GM11168 (cell line): ENCODE results near the gene TSN.
"Not testable (repeated sequence)": the region's sequence is repeated elsewhere in the genome, so short reads cannot be mapped to it uniquely, and the experiment has no call there.

Experiments
- in situ Hi-C: fragments of 300-500 bp; cut with MboI; formaldehyde crosslinking; loops from one replicate; pipeline ENCODE4 v1.12.0; 2022; ENCODE audit warnings: low sequenced_read_pairs; ENCODE audit not compliant: unreplicated experiment

Gene TSN

DNA sequence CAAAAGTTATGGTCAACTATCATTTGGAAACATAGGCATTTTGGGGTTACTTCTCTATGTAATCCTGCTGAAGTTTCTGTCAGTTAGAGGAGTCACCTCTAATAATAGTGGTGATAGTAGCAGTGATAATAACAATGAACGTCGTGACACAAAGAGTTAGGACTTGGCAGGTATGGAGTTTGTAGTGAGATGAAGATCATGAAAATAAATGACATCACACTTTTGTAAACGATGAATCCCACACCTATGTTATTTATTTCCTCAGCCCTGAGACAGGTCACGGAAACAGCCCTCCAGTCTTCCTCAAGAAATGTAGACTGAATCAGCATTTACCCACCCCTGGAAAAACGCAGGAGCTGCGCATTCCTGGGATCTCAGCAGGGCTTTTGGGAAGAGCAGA lies 38.8 kb downstream of the TSN start:
- in situ Hi-C loops = no loop called here

DNA sequence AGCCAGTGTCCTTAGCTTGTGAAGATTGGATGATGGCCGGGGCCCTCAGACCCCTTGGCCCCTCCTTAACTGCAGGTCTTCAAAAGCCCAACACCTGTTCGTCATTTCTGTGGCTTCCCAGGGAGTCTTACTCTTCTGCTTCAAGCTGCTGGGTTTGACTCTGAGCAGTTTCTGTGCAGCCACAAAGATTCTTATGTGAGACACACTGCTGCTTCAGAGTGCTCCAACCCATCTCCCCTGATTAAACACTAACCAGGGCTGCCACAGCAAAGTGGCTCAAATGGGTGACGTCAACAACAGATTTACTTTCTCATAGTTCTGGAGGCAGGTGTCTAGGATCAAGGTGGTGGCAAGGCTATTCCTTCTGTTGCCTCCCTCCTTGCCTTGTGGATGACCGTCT lies 40.8 kb downstream of the TSN start:
- in situ Hi-C loops = no loop called here

DNA sequence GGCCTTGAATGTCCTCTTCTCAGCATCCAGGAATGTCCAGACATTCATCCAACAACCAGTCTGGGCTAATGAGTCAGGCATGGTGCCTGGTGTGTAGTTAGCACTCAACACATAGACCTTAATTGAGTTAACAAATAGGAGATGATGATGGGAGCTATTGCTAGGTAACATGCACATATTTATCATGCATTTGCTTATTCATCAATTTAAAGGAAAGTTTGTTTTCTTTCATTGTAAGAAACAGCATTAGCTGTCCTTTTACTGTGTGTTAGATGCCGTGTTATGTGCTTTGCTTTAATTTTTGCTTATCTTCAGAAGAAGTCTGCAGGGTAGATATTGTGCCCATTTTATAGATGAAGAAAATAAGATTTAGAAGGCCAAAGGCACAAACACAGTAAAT lies 43.2 kb downstream of the TSN start:
- in situ Hi-C loops = no loop called here

DNA sequence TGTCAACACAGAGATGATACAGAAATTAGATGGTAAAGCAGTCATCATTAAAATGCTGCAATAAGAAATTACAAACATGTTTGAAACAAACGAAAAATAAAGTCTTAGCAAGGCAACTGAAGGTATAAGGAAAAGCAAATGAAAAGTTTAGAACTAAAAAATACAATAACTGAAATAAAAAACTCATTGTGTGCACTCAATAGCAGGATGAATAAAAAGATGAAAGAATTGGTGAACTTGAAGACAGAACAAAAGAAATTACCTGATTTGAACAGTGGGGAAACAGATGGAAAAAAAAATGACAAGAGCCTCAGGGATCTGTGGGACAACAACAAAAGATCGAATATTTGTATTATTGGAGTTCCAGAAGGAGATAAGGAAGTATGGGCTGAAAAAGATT lies 46.5 kb downstream of the TSN start:
- in situ Hi-C loops = no loop called here

DNA sequence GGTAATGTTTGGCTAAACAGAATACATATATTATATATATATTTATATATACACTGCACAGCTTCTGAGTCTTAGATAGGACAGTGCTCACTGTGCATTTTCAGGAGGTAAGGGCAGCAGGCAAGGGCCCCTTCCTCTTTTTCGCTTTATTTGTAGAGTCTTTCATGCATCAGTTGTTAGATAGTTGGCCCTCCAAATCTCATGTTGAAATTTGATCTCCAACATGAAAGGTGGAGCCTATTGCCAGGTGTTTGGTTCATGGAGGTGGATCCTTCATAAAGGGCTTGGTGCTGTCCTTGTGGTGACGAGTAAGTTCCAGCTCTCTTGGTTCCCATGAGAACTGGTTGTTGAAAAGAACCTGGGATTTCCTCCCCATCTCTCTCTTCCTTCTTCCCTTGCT lies 48.1 kb downstream of the TSN start:
- in situ Hi-C loops = no loop called here

DNA sequence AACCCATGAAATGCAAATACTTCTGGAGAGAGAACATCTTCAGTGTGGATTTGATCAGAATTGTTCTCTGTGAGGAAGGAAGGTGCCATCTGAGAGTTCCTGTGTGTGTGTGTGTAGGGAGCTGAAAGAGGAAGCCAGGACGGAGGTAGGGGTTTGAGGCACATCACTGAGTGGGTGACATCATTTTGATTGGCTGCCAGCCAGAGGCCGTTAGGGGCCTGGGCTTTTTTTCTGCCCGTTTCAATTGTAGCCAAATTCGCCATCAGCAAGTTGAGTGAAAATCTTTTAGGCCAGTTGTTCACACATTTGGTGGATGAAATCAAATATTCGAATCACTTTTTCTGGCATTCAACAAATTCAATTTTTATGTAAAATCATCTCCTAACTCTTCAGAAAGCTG lies 48.9 kb downstream of the TSN start:
- in situ Hi-C loops = no loop called here

DNA sequence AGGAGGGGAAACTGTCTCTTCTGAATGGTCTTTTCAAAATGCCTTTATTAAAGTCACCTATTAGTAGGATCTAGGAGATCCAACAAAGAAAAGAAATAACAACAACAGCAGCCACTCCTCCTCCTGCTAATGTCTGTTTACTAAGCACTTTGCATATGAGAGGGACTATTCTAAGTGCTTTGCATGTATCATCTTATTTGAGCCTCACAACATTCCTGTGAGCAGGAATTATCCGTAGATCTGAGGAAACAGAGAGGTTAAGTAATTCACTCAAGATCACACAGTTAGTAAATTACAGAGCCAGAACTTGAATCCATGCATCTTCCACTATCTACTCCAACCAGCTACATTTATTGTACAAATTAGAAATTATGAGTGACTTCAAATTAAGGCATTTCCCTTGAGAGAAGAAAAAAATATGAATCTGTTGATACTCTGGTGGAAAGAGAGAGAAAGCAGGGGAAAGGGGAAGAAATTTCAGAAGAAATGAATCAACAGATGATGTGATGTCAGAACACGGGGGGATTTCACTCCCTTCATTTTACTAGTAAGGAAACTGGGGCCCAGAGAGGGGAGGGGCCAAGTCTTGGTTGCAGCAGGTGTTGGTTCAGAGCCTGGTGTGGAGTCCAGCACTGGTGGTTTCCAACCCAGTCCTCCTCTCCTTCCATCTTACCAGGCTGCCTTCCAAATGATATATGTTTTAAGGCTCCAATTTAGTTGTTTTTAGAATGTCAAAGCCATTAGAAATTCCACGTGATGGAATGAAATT lies 49.7 kb downstream of the TSN start:
- in situ Hi-C loops = no loop called here

DNA sequence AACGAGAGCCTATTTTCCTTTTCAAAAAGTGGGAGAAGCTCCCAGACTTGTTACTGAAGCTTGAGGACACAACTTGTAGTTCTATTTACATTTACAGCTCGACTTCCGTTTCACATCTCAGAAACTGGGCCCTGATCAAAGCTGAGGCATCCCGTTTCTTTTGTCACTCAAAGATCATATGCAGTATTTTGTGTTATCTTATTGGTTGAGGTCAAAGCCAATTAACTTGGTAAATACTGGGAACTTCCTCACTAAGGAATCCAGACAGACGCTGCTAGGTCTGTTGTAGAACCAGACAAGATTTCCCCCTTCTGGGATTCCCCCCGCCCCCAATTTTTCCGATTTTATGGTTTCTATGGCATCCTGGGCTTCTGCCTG lies 50.3 kb downstream of the TSN start:
- in situ Hi-C loops = no loop called here

DNA sequence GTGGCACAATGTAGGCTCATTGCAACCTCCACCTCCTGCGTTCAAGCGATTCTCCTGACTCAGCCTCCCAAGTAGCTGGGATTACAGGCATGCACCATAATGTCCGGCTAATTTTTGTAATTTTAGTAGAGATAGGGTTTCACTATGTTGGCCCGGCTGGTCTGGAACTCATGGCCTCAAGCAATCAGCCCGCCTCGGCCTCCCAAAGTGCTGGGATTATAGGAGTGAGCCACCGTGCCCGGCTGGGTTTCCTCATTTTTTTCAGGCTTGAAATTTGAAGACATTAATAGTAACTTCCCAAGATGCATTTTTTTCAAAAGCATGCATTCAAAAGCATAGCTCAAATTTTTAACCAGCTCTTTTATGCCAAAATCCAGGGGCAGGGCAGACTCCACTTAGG lies 52.3 kb downstream of the TSN start:
- in situ Hi-C loops = not testable (repeated sequence)

DNA sequence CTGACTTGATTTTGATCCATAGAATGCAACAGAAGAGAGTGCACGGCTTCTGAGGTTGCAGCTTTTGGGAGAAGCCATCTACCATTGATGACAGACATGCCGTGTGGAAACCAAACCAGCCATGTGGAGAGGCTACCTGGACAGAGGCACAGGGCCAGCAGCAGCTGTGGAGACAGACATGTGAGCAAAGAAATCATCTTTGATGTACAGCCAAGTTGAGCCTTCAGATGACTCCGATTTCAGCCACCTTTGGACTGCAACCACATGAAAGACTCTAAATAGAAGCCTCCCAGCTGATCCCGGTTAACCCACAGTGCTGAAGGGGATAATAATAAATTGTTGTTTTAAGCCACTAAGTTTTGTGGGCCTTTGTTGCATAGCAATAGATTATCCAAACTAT lies 54.2 kb downstream of the TSN start:
- in situ Hi-C loops = no loop called here

DNA sequence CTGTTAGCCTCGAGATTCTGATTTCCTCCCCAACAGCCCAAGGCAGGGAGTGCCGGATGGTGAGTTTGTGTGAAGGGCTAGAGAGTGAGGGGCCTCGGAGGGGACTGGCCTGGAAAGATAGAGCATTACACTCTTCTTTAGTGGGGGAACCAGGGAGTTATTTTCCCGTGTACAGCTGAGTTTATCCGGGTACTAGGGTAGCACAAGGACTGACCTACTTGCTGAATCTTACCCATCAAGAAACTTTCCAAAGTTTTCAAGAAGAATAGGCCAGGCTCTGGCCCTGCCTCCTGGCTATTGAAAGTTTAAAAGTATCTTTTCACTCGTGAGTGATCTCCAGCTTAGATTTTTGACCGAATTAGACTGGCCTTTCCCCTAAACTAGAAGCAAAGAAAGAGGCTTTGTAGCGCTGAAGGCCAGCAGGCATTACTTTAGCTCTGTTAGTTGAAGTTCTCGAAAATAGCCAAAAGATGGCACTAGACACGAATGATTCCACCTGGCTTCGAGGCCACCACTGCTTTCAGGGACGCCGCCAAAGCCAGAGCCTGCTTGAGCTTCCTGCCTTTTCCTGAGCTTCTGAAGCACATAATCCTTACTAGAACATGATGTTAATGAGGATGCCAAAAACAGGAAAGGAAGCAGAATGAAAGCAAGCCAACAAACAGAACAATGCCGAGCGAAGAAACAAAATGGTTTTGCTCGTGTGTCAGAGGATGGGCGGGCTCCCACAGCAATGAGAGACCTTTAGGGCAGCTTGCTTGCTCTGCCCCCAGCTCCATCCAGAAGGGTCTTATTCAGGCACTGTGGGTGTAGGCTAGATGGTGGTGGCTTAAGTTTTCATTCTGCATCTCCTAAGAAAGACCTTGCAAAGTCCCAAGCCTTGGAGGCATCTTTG lies 55.8 kb downstream of the TSN start:
- in situ Hi-C loops = no loop called here

DNA sequence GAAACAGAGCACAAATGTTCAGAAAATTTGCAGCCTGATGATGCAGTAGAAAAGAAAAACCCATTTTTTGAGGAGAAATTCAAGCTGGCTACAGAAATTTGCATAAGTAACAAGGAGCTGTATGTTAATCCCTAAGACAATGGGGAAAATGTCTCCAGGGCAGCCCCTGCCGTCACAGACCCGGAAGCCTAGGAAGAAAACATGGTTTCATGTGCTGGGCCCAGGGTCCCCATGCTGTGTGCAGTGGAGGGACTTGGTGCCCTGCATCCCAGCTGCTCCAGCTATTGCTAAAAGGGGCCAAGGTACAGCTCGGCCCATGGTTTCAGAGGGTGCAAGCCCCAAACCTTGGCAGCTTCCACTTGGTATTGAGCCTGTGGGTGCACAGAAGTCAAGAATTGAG lies 57.6 kb downstream of the TSN start:
- in situ Hi-C loops = not testable (repeated sequence)

DNA sequence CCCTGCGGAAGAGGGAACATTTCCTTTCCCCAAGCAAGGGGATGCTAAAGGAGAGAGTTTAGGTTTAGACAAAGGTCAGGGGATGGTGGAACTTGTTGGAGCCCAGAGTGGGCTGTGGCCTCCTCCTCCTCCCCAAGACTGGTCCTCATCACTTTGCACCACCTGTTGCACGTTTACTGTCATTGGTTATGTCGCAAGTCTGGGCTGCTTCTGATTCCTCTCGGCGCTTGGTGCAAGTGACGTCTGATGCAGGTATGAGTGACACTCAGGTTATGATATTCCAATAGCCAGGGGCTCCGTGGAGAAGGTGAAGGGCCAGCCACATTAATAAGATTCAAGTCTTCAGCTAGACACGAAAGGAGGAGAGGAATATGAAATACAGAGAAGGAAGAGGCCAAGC lies 59.8 kb downstream of the TSN start:
- in situ Hi-C loops = no loop called here

DNA sequence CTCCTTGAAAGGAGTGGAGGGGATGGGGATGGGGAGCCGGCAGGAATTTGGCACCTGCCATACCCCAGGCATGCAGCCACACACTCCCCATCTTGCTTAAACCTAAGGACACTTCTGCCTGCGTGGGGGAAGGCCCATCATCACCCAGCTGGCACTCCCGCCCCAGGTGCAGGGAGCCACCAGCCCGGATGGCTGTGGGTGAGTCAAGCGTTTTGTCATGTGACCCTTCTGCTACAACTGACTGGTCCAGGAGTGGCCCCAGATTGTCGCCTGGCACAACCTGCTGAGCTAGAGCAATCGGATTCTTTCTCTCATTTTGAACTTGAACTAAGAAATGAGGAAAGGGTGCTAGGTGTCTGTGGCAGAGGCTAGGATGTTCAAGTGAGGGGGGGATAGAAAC lies 61.3 kb downstream of the TSN start:
- in situ Hi-C loops = no loop called here

DNA sequence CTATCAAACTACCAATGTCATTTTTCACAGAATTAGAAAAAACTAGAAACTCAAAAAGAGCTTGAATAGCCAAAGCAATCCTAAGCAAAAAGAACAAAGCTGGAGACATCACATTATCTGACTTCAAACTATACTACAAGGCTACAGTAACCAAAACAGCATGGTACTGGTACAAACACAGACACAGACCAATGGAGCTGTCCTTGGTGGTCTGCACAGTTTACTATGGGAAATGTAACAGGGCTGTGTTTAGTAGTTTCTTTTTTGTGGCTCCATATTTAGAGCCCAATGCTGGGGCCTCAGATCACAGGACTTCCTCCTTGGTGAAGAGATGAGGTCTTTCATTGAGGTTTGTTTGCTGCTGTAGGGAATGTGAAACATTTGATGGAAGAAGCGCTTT lies 61.9 kb downstream of the TSN start:
- in situ Hi-C loops = not testable (repeated sequence)
